IMR-90 (cell line): Measurements from ENCODE around the gene POLG2. TPM values are rescaled to one million over a fixed set of nuclear protein-coding genes. Genes with fewer than 3 reads are reported as not detected.

Source experiments
- ATAC-seq: fragments of 200-7000 bp; cut with Tn5 transposase; 2 replicates; pipeline ENCODE4 v1.9.1; 2020; ENCODE audit warnings: low read depth, mild to moderate bottlenecking, moderate library complexity
- BruUV-seq: library from RNA; stranded (reverse); fragments of 400-500 nt; replicated peaks from 2 replicates; lab custom pipeline; 2021; lab: Mats Ljungman, UMichigan
- CTCF ChIA-PET: fragments of 300-600 bp; formaldehyde crosslinking; extraction: SDS; loops from one replicate; lab custom pipeline; 2021; ENCODE audit warnings: antibody characterized with exemption; lab: Yijun Ruan, JAX
- POLR2A ChIA-PET: fragments of 300-600 bp; sonication (Branson Sonifier 250); formaldehyde crosslinking; loops from one replicate; lab custom pipeline; 2022; ENCODE audit warnings: antibody characterized with exemption; ENCODE audit not compliant: unreplicated experiment; lab: Charles Lee
- DNase-seq: peaks from one replicate; pipeline ENCODE4 v3.0.0; 2013
- H2AFZ ChIP-seq: replicated peaks from 2 replicates; pipeline ENCODE3; 2013; ENCODE audit warnings: low read length, mild to moderate bottlenecking; ENCODE audit not compliant: poor library complexity
- H2AK5ac ChIP-seq: 2 replicates; pipeline ENCODE4 v1.6.1; 2013; ENCODE audit warnings: low read depth, low read length, inconsistent platforms
- H2AK9ac ChIP-seq: replicated peaks from 2 replicates; pipeline ENCODE3; 2013; ENCODE audit warnings: mild to moderate bottlenecking, low read depth, low read length, moderate library complexity; ENCODE audit not compliant: poor library complexity
- H2BK120ac ChIP-seq: 2 replicates; pipeline ENCODE4 v1.6.1; 2013; ENCODE audit warnings: low read depth, low read length, inconsistent platforms
- H2BK15ac ChIP-seq: 3 replicates; pipeline ENCODE4 v1.6.1; 2013; ENCODE audit warnings: low read depth, low read length, inconsistent platforms
- H2BK20ac ChIP-seq: 2 replicates; pipeline ENCODE4 v1.6.1; 2013; ENCODE audit warnings: low read depth, mild to moderate bottlenecking, inconsistent platforms, low read length, moderate library complexity
- H2BK5ac ChIP-seq: 2 replicates; pipeline ENCODE4 v1.6.1; 2013; ENCODE audit warnings: mild to moderate bottlenecking, low read depth, low read length, inconsistent platforms; ENCODE audit not compliant: poor library complexity, severe bottlenecking
- H3K14ac ChIP-seq: replicated peaks from 2 replicates; pipeline ENCODE4 v1.6.1; 2013; ENCODE audit warnings: low read depth, low read length, inconsistent platforms
- H3K18ac ChIP-seq: 2 replicates; pipeline ENCODE4 v1.6.1; 2013; ENCODE audit warnings: low read depth, low read length, control low read depth
- H3K23ac ChIP-seq: 2 replicates; pipeline ENCODE4 v1.6.1; 2013; ENCODE audit warnings: low read depth, low read length, inconsistent platforms
- H3K27ac ChIP-seq: 2 replicates; pipeline ENCODE4 v1.5.1; 2013; ENCODE audit warnings: mild to moderate bottlenecking, control low read depth, low read length; ENCODE audit not compliant: insufficient read depth
- H3K27me3 ChIP-seq: 2 replicates; pipeline ENCODE4 v1.6.1; 2013; ENCODE audit warnings: low read length; ENCODE audit not compliant: control insufficient read depth, insufficient read depth
- H3K36me3 ChIP-seq: 2 replicates; pipeline ENCODE4 v1.6.1; 2013; ENCODE audit warnings: low read length, mixed read lengths; ENCODE audit not compliant: control insufficient read depth, insufficient read depth
- H3K4ac ChIP-seq: 2 replicates; pipeline ENCODE4 v1.6.1; 2013; ENCODE audit warnings: low read depth, low read length, inconsistent platforms
- H3K4me1 ChIP-seq: 2 replicates; pipeline ENCODE4 v1.6.1; 2013; ENCODE audit warnings: low read length, mixed read lengths; ENCODE audit not compliant: control insufficient read depth, insufficient read depth
- H3K4me2 ChIP-seq: 2 replicates; pipeline ENCODE4 v1.6.1; 2013; ENCODE audit warnings: low read depth, mild to moderate bottlenecking, control low read depth, low read length, moderate library complexity
- H3K4me3 ChIP-seq: 2 replicates; pipeline ENCODE4 v1.5.1; 2013; ENCODE audit warnings: low read depth, mild to moderate bottlenecking, control low read depth, low read length, moderate library complexity; ENCODE audit not compliant: insufficient read depth
- H3K56ac ChIP-seq: 2 replicates; pipeline ENCODE4 v1.6.1; 2013; ENCODE audit warnings: low read length, inconsistent platforms; ENCODE audit not compliant: insufficient read depth; ENCODE audit errors: extremely low read depth
- H3K79me1 ChIP-seq, 2 experiments: 2 replicates each; pipeline ENCODE4 v1.6.1; 2013; ENCODE audit warnings: low read length in 2 of 2, inconsistent platforms in 1 of 2, low read depth in 1 of 2
- H3K9ac ChIP-seq: 2 replicates; pipeline ENCODE4 v1.6.1; 2013; ENCODE audit warnings: low read depth, low read length, control low read depth
- H3K9me1 ChIP-seq: 2 replicates; pipeline ENCODE4 v1.6.1; 2013; ENCODE audit warnings: low read length, inconsistent platforms; ENCODE audit not compliant: insufficient read depth
- H3K9me3 ChIP-seq: 2 replicates; pipeline ENCODE4 v1.6.1; 2013; ENCODE audit warnings: low read length; ENCODE audit not compliant: control insufficient read depth, insufficient read depth
- H4K20me1 ChIP-seq: 2 replicates; pipeline ENCODE4 v1.6.1; 2013; ENCODE audit warnings: low read length, inconsistent platforms; ENCODE audit not compliant: insufficient read depth
- H4K5ac ChIP-seq: 2 replicates; pipeline ENCODE4 v1.6.1; 2013; ENCODE audit warnings: mild to moderate bottlenecking, low read depth, low read length, control low read depth
- H4K8ac ChIP-seq, 2 experiments: 2 replicates each; pipeline ENCODE4 v1.6.1; 2013; ENCODE audit warnings: low read depth in 2 of 2, low read length in 2 of 2, control low read depth in 1 of 2, inconsistent platforms in 1 of 2
- H4K91ac ChIP-seq: 2 replicates; pipeline ENCODE4 v1.6.1; 2013; ENCODE audit warnings: low read depth, low read length, inconsistent platforms; ENCODE audit not compliant: insufficient read depth
- BHLHE40 ChIP-seq: fragments of 150-350 bp; IDR thresholded peaks from 2 replicates; pipeline ENCODE4 v1.6.1; 2016; ENCODE audit warnings: mild to moderate bottlenecking, low read depth, low read length
- CEBPB ChIP-seq: IDR thresholded peaks from 2 replicates; pipeline ENCODE4 v1.6.1; 2012; ENCODE audit warnings: low read depth, low read length, improper control_type of control experiment
- CHD1 ChIP-seq: IDR thresholded peaks from 2 replicates; pipeline ENCODE4 v1.6.1; 2012; ENCODE audit warnings: low read depth, low read length, improper control_type of control experiment
- CTCF ChIP-seq: conservative IDR thresholded peaks from 2 replicates; pipeline ENCODE4 v1.5.1; 2012; ENCODE audit warnings: mild to moderate bottlenecking, low read depth, low read length, improper control_type of control experiment
- ELK1 ChIP-seq: fragments of 150-350 bp; IDR thresholded peaks from 2 replicates; pipeline ENCODE4 v1.6.1; 2016; ENCODE audit warnings: low read depth, mild to moderate bottlenecking, low read length, moderate library complexity, borderline replicate concordance
- FOS ChIP-seq: fragments of 150-350 bp; IDR thresholded peaks from 2 replicates; pipeline ENCODE4 v1.6.1; 2016; ENCODE audit warnings: low read depth, low read length
- MAFK ChIP-seq: IDR thresholded peaks from 2 replicates; pipeline ENCODE4 v1.6.1; 2012; ENCODE audit warnings: low read depth, low read length, improper control_type of control experiment
- MAZ ChIP-seq: IDR thresholded peaks from 2 replicates; pipeline ENCODE4 v1.6.1; 2012; ENCODE audit warnings: low read depth, mild to moderate bottlenecking, low read length, improper control_type of control experiment, moderate library complexity, borderline replicate concordance
- MXI1 ChIP-seq: IDR thresholded peaks from 2 replicates; pipeline ENCODE4 v1.6.1; 2012; ENCODE audit warnings: low read depth, mild to moderate bottlenecking, low read length, moderate library complexity, borderline replicate concordance
- NFE2L2 ChIP-seq: fragments of 150-350 bp; IDR thresholded peaks from 2 replicates; pipeline ENCODE4 v1.6.1; 2016; ENCODE audit warnings: low read depth, mild to moderate bottlenecking, low read length
- POLR2A ChIP-seq: IDR thresholded peaks from 2 replicates; pipeline ENCODE4 v1.6.1; 2012; ENCODE audit warnings: mild to moderate bottlenecking, low read depth, low read length
- RAD21 ChIP-seq: IDR thresholded peaks from 2 replicates; pipeline ENCODE4 v1.6.1; 2012; ENCODE audit warnings: low read length, improper control_type of control experiment
- RCOR1 ChIP-seq: IDR thresholded peaks from 2 replicates; pipeline ENCODE4 v1.6.1; 2012; ENCODE audit warnings: mild to moderate bottlenecking, low read length, improper control_type of control experiment; ENCODE audit not compliant: insufficient replicate concordance
- RFX5 ChIP-seq: IDR thresholded peaks from 2 replicates; pipeline ENCODE4 v1.8.0; 2012; ENCODE audit warnings: low read depth, mild to moderate bottlenecking, low read length, moderate library complexity
- SMC3 ChIP-seq: fragments of 150-350 bp; IDR thresholded peaks from 2 replicates; pipeline ENCODE4 v1.6.1; 2016; ENCODE audit warnings: low read depth, mild to moderate bottlenecking, antibody characterized with exemption, low read length, moderate library complexity
- USF2 ChIP-seq: fragments of 150-350 bp; IDR thresholded peaks from 2 replicates; pipeline ENCODE4 v1.6.1; 2017; ENCODE audit warnings: mild to moderate bottlenecking, antibody characterized with exemption, low read length, low read depth
- WGBS, 2 experiments: methylation state at CpG; one replicate each; pipeline versions ENCODE4 v1.1.5 to v1.1.7; 2013; ENCODE audit warnings: missing lambda C conversion rate in 2 of 2; ENCODE audit not compliant: insufficient read length in 1 of 2; ENCODE audit errors: extremely low coverage in 2 of 2; 5-methylcytosine and 5-hydroxymethylcytosine counted together
- dilution Hi-C: fragments of 300-500 bp; cut with HindIII; formaldehyde crosslinking; loops from one replicate; pipeline ENCODE4 v1.14.3; 2018; ENCODE audit warnings: low sequenced_read_pairs; ENCODE audit not compliant: unreplicated experiment
- in situ Hi-C: fragments of 300-500 bp; cut with MboI; formaldehyde crosslinking; loops from 3 replicates; pipeline ENCODE4 v1.14.3; 2019; ENCODE audit warnings: low sequenced_read_pairs, inconsistent platforms, mixed read lengths
- intact Hi-C: fragments of 100-400 bp; cut with micrococcal nuclease; formaldehyde crosslinking; loops from 2 replicates; pipeline ENCODE4 v1.10.0; 2022
- polyA plus RNA-seq, 3 experiments: library from polyadenylated mRNA; depleted of rRNA; stranded (reverse); fragments of >200 nt; gene quantifications; 2 replicates each; pipeline ENCODE4 v1.2.3, GENCODE V29; 2012; ENCODE audit warnings: low replicate concordance in 1 of 3
- total RNA-seq: library from RNA; depleted of rRNA; stranded (reverse); fragments of >200 nt; gene quantifications from 2 replicates; pipeline ENCODE4 v1.2.3, GENCODE V29; 2012

POLG2 gene
- total and polyA plus RNA-seq, 2 of the 4 experiments (the other 2 are of a cell fraction), result 7.0 to 7.7 TPM

- no peak overlapping the region for H3K27ac ChIP-seq
- no peak overlapping the region for H3K14ac ChIP-seq
- TF ChIP-seq RAD21, result no peak
- no peak for TF ChIP-seq CTCF
- TF ChIP-seq SMC3, result no peak
- TF ChIP-seq CEBPB, result no peak
- no peak for TF ChIP-seq MXI1
- TF ChIP-seq BHLHE40, result no peak
- TF ChIP-seq FOS, result no peak
- no peak for TF ChIP-seq USF2
- TF ChIP-seq POLR2A, result no peak
- no peak for TF ChIP-seq RCOR1
- no peak for TF ChIP-seq ELK1
- no peak for TF ChIP-seq MAFK
- TF ChIP-seq RFX5, result no peak
- no peak for TF ChIP-seq CHD1
- no peak for TF ChIP-seq MAZ
- TF ChIP-seq NFE2L2, result no peak
- H2BK20ac ChIP-seq, result no peak overlapping the region
- H3K56ac ChIP-seq, result no peak overlapping the region
- ChIA-PET CTCF (interaction anchor here (1.4 kb wide), 1 partner anchor 63 kb away, joined by 4 read pairs; no protein-coding TSS in a partner anchor), POLR2A (no interaction called here)
- dilution Hi-C loops, result no loop called here
- no peaks in the 10 kb centered on the region for H3K9me1 ChIP-seq
- intact Hi-C loops, result no loop called here
- no peak overlapping the region for H3K4ac ChIP-seq
- H4K20me1 ChIP-seq, result no peaks in the 10 kb centered on the region
- no peak overlapping the region for H3K4me3 ChIP-seq
- H4K8ac ChIP-seq, result no peak overlapping the region
- H3K27me3 ChIP-seq, result peaks cover 24% of the 10 kb centered on the region
- no peak for ATAC-seq
- H2AK9ac ChIP-seq, result no peak overlapping the region
- no peak overlapping the region for H4K91ac ChIP-seq
- H2BK120ac ChIP-seq, result no peak overlapping the region
- no peak overlapping the region for H2AFZ ChIP-seq
- no peaks in the 10 kb centered on the region for H3K79me1 ChIP-seq
- no peak overlapping the region; the same call in 1 of the 2 replicates for H3K23ac ChIP-seq
- no CpG with 5 or more reads among the region's 1 CpG for WGBS, 2 experiments
- no peak overlapping the region for H3K4me2 ChIP-seq
- no peak overlapping the region for H3K18ac ChIP-seq
- BruUV-seq, result no TSS peak
- H3K9ac ChIP-seq, result no peak overlapping the region
- no peak overlapping the region for H4K5ac ChIP-seq
- H2BK15ac ChIP-seq, result no peak overlapping the region
- no peak overlapping the region for H2BK5ac ChIP-seq
- no peaks in the 10 kb centered on the region for H3K36me3 ChIP-seq
- DNase-seq, result no peak
- H3K4me1 ChIP-seq, result peaks cover 2% of the 10 kb centered on the region; the same call in 1 of the 2 replicates
- H3K9me3 ChIP-seq, result no peaks in the 10 kb centered on the region
- no peak overlapping the region for H2AK5ac ChIP-seq
- in situ Hi-C loops, result no loop called here
Measured at GRCh38 chr17:64428406-64428805, 68.4 kb downstream of the POLG2 start.
